Neural progenitor cell (in vitro differentiated cells): ENCODE results near the gene SHISA5. TPM values are rescaled to one million over a fixed set of nuclear protein-coding genes. Genes with fewer than 3 reads are reported as not detected.
"Not testable (repeated sequence)": the region's sequence is repeated elsewhere in the genome, so short reads cannot be mapped to it uniquely, and the experiment has no call there.

Experiments used
- DNase-seq: peaks from one replicate; pipeline ENCODE4 v3.0.0-alpha.2; 2016; ENCODE audit warnings: low spot score
- H2AFZ ChIP-seq: fragments of 200-600 bp; sonication (generic); replicated peaks from 2 replicates; pipeline ENCODE4 v1.6.1; 2016; ENCODE audit warnings: antibody characterized with exemption
- H3F3A ChIP-seq: fragments of 200-600 bp; sonication (generic); 2 replicates; pipeline ENCODE4 v1.6.1; 2016; ENCODE audit warnings: antibody characterized with exemption, low read depth
- H3K27ac ChIP-seq: fragments of 200-600 bp; sonication (generic); 2 replicates; pipeline ENCODE4 v1.5.1; 2016; ENCODE audit warnings: mild to moderate bottlenecking
- H3K27me3 ChIP-seq: fragments of 200-600 bp; sonication (generic); 2 replicates; pipeline ENCODE4 v1.6.1; 2016; ENCODE audit warnings: mild to moderate bottlenecking, moderate library complexity
- H3K36me3 ChIP-seq: fragments of 200-600 bp; sonication (generic); 2 replicates; pipeline ENCODE4 v1.5.1; 2016
- H3K4me1 ChIP-seq: fragments of 200-600 bp; sonication (generic); 2 replicates; pipeline ENCODE4 v1.6.1; 2016; ENCODE audit warnings: mixed run types
- H3K4me2 ChIP-seq: fragments of 200-600 bp; sonication (generic); 2 replicates; pipeline ENCODE4 v1.6.1; 2016
- H3K4me3 ChIP-seq: fragments of 200-600 bp; sonication (generic); 2 replicates; pipeline ENCODE4 v1.5.1; 2016
- H3K79me2 ChIP-seq: fragments of 200-600 bp; sonication (generic); 2 replicates; pipeline ENCODE4 v1.6.1; 2016; ENCODE audit warnings: low read depth
- H3K9ac ChIP-seq: fragments of 200-600 bp; sonication (generic); 2 replicates; pipeline ENCODE4 v1.6.1; 2016
- H3K9me3 ChIP-seq: fragments of 200-600 bp; sonication (generic); 2 replicates; pipeline ENCODE4 v1.5.1; 2016; ENCODE audit warnings: low read depth
- H4K20me1 ChIP-seq: fragments of 200-600 bp; sonication (generic); 2 replicates; pipeline ENCODE4 v1.6.1; 2016; ENCODE audit warnings: low read depth
- H3K27ac Mint-ChIP-seq: 3 replicates; pipeline ENCODE4 v1.8.0; 2021; ENCODE audit warnings: mixed read lengths
- H3K27me3 Mint-ChIP-seq: 2 replicates; pipeline ENCODE4 v1.8.0; 2022; ENCODE audit warnings: low read depth, mild to moderate bottlenecking, inconsistent platforms, moderate library complexity, mixed read lengths; ENCODE audit not compliant: insufficient read depth
- H3K36me3 Mint-ChIP-seq: 3 replicates; pipeline ENCODE4 v1.8.0; 2021; ENCODE audit warnings: mixed read lengths
- H3K4me1 Mint-ChIP-seq: 3 replicates; pipeline ENCODE4 v1.8.0; 2021; ENCODE audit warnings: mixed read lengths
- H3K4me3 Mint-ChIP-seq: 3 replicates; pipeline ENCODE4 v1.8.0; 2021; ENCODE audit warnings: mild to moderate bottlenecking, moderate library complexity, mixed read lengths
- H3K9me3 Mint-ChIP-seq: 3 replicates; pipeline ENCODE4 v1.8.0; 2020; ENCODE audit warnings: mixed read lengths
- EZH2 ChIP-seq: fragments of 200-600 bp; sonication (generic); IDR thresholded peaks from 2 replicates; pipeline ENCODE4 v1.6.1; 2017; ENCODE audit warnings: antibody characterized with exemption, mild to moderate bottlenecking, moderate library complexity
- EZH2phosphoT487 ChIP-seq: fragments of 200-600 bp; sonication (generic); IDR thresholded peaks from 2 replicates; pipeline ENCODE4 v1.6.1; 2017; ENCODE audit warnings: antibody characterized with exemption
- total RNA-seq: library from RNA; depleted of rRNA; stranded (reverse); fragments of >200 nt; gene quantifications from 2 replicates; pipeline ENCODE4 v1.2.3, GENCODE V29; 2015; ENCODE audit warnings: low replicate concordance
- TF ChIP-seq, protein P1 (sequence below): fragments of 200-600 bp; sonication (generic); IDR thresholded peaks from 2 replicates; pipeline ENCODE4 v1.5.1; 2017; ENCODE audit warnings: antibody characterized with exemption, mild to moderate bottlenecking

Gene SHISA5
- total RNA-seq, 1 donor from 2014 or later = 54.8 TPM

DNA sequence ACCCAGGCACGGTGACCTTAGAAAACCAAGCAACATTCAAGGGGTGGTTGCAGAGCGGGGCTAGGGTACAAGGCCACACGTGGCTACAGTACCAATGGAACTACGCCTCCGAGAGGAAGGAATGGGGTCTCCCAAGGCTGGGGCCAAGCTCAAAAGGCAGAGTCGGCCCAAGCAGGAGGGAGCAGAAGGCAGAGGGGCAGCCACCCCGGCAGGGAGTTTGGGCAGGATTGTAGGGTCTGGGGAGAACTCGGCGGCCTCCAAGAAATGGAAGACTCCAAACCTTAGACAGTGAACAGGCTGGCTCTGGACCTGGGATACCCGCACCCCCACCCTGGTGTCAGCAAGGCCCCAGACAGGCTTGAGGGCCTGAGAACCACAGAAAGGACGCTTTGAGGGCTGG lies 28.8 kb downstream of the SHISA5 start:
- no peak overlapping the region for H3K4me3 Mint-ChIP-seq
- no peaks in the 10 kb centered on the region for H3K27me3 ChIP-seq
- H3K4me1 ChIP-seq = peaks cover 29% of the 10 kb centered on the region
- peak overlapping the region; percentile 57 for H3K4me2 ChIP-seq
- no peaks in the 10 kb centered on the region for H3K27me3 Mint-ChIP-seq
- no peaks in the 10 kb centered on the region for H3K9me3 ChIP-seq
- H3K4me1 Mint-ChIP-seq = peaks cover 26% of the 10 kb centered on the region
- H3K36me3 Mint-ChIP-seq = peaks cover 2% of the 10 kb centered on the region
- no peak overlapping the region for H3K27ac ChIP-seq
- H3K79me2 ChIP-seq = peaks cover 28% of the 10 kb centered on the region
- no peaks in the 10 kb centered on the region for H3K9me3 Mint-ChIP-seq
- H4K20me1 ChIP-seq = no peaks in the 10 kb centered on the region
- TF ChIP-seq EZH2 (no peak), EZH2phosphoT487 (no peak)
- TF ChIP-seq, protein P1, sequence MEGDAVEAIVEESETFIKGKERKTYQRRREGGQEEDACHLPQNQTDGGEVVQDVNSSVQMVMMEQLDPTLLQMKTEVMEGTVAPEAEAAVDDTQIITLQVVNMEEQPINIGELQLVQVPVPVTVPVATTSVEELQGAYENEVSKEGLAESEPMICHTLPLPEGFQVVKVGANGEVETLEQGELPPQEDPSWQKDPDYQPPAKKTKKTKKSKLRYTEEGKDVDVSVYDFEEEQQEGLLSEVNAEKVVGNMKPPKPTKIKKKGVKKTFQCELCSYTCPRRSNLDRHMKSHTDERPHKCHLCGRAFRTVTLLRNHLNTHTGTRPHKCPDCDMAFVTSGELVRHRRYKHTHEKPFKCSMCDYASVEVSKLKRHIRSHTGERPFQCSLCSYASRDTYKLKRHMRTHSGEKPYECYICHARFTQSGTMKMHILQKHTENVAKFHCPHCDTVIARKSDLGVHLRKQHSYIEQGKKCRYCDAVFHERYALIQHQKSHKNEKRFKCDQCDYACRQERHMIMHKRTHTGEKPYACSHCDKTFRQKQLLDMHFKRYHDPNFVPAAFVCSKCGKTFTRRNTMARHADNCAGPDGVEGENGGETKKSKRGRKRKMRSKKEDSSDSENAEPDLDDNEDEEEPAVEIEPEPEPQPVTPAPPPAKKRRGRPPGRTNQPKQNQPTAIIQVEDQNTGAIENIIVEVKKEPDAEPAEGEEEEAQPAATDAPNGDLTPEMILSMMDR = no peak
- H2AFZ ChIP-seq = no peak overlapping the region
- peak overlapping the region; percentile 91 for H3K27ac Mint-ChIP-seq
- no peak for DNase-seq
- H3F3A ChIP-seq = peaks cover 29% of the 10 kb centered on the region
- no peaks in the 10 kb centered on the region for H3K36me3 ChIP-seq
- no peak overlapping the region for H3K9ac ChIP-seq
- H3K4me3 ChIP-seq = no peak overlapping the region

DNA sequence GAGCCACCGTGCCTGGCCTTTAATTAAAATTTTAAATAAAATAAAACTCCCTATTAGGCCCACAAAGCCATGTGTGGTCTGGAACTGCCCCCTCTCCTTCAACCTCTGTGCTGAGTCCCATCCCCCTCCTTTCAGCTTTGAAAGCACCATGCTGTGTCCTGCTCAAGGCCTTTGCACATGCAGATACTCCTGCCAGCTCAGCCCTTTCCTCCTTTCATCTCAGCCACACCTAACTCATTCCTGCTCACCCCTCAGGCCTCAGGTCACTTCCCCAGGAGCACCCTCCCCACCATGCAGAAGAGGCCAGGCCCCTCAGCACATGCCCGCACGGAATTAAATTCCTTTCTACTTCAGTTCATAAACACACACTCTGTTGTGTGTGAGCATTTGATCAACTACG lies 29.4 kb downstream of the SHISA5 start:
- H3K4me2 ChIP-seq = peak overlapping the region; percentile 57
- no peaks in the 10 kb centered on the region for H3K27me3 Mint-ChIP-seq
- TF ChIP-seq EZH2phosphoT487 = no peak
- no peak for TF ChIP-seq EZH2
- TF ChIP-seq, protein P1 = no peak
- no peaks in the 10 kb centered on the region for H3K9me3 ChIP-seq
- H3K27ac Mint-ChIP-seq = peak overlapping the region; percentile 90
- H3K4me3 Mint-ChIP-seq = peak overlapping the region; percentile 66
- peak overlapping the region; percentile 63 for H3K27ac ChIP-seq
- DNase-seq = peak; percentile 65
- peaks cover 29% of the 10 kb centered on the region for H3K4me1 Mint-ChIP-seq
- no peaks in the 10 kb centered on the region for H3K36me3 ChIP-seq
- no peak overlapping the region for H2AFZ ChIP-seq
- H3F3A ChIP-seq = peaks cover 29% of the 10 kb centered on the region
- peaks cover 30% of the 10 kb centered on the region for H3K79me2 ChIP-seq
- H3K4me1 ChIP-seq = peaks cover 29% of the 10 kb centered on the region
- H3K4me3 ChIP-seq = no peak overlapping the region
- H3K9me3 Mint-ChIP-seq = no peaks in the 10 kb centered on the region
- no peaks in the 10 kb centered on the region for H3K27me3 ChIP-seq
- no peaks in the 10 kb centered on the region for H4K20me1 ChIP-seq
- H3K36me3 Mint-ChIP-seq = peaks cover 5% of the 10 kb centered on the region
- H3K9ac ChIP-seq = no peak overlapping the region

DNA sequence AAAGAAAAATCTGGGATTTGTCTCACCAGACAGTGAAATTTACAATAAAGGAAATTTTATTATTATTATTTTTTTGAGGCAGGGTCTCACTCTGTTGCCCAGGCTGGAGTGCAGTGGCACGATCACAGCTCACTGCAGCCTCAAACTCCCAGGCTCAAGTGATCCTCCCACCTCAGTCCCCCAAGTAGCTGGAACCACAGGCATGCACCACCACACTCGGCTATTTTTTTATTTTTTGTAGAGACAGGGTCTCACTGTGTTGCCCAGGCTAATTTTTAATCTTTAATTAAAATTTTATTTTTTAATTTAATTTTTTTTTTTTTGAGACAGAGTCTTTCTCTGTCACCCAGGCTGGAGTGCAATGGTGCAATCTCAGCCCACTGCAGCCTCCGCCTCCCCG lies 29.9 kb downstream of the SHISA5 start:
- not testable (repeated sequence) for H3K36me3 ChIP-seq, H3K36me3 Mint-ChIP-seq, H3K27ac Mint-ChIP-seq, H4K20me1 ChIP-seq, H3K4me3 ChIP-seq, H3K9me3 Mint-ChIP-seq, DNase-seq, H2AFZ ChIP-seq, H3K9ac ChIP-seq, H3K4me3 Mint-ChIP-seq, H3K9me3 ChIP-seq, H3K4me2 ChIP-seq, H3K27me3 ChIP-seq, H3K27me3 Mint-ChIP-seq
- Histone ChIP-seq H3K4me1 (peaks cover 29% of the 10 kb centered on the region), H3K27ac (peak overlapping the region; percentile 60), H3K79me2 (peaks cover 30% of the 10 kb centered on the region), H3F3A (peaks cover 29% of the 10 kb centered on the region)
- peaks cover 33% of the 10 kb centered on the region for H3K4me1 Mint-ChIP-seq

DNA sequence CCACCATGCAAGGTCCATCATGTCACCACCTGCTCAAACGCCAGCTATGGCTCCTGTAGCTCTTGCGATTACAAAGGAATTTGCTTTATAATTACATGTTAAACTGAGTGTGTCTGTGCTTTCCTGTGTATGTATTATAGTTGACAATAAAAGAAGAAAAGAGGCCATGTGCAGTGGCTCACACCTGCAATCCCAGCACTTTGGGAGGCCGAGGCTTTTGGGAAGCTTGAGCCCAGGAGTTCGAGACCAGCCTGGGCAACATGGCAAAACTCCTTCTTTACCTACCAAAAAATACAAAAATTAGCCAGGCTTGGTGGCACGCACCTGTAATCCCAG lies 30.4 kb downstream of the SHISA5 start:
- H3F3A ChIP-seq = peaks cover 29% of the 10 kb centered on the region
- H3K27ac Mint-ChIP-seq = peak overlapping the region; percentile 99
- H4K20me1 ChIP-seq = no peaks in the 10 kb centered on the region
- H3K27me3 Mint-ChIP-seq = no peaks in the 10 kb centered on the region
- no peak for DNase-seq
- peaks cover 35% of the 10 kb centered on the region for H3K4me1 Mint-ChIP-seq
- H3K27me3 ChIP-seq = no peaks in the 10 kb centered on the region
- peaks cover 9% of the 10 kb centered on the region for H3K36me3 Mint-ChIP-seq
- no peak overlapping the region for H3K9ac ChIP-seq
- H3K9me3 ChIP-seq = no peaks in the 10 kb centered on the region
- peak overlapping the region; percentile 58 for H3K4me3 ChIP-seq
- H3K9me3 Mint-ChIP-seq = no peaks in the 10 kb centered on the region
- no peaks in the 10 kb centered on the region for H3K36me3 ChIP-seq
- peak overlapping the region; percentile 92 for H2AFZ ChIP-seq
- peaks cover 29% of the 10 kb centered on the region for H3K4me1 ChIP-seq
- H3K27ac ChIP-seq = peak overlapping the region; percentile 60
- peak overlapping the region; percentile 94 for H3K4me3 Mint-ChIP-seq
- H3K79me2 ChIP-seq = peaks cover 30% of the 10 kb centered on the region
- peak overlapping the region; percentile 79 for H3K4me2 ChIP-seq
- TF ChIP-seq EZH2phosphoT487 = no peak
- TF ChIP-seq EZH2 = no peak
